Peyer's patch (tissue), 4 donors: ENCODE results near the gene ZC3HAV1L. TPM values are rescaled to one million over a fixed set of nuclear protein-coding genes. Genes with fewer than 3 reads are reported as not detected.

Experiments
- DNase-seq, 3 donors: peaks; one replicate each; pipeline ENCODE4 v3.0.0-alpha.2; 2017 to 2019
- H3K27ac ChIP-seq, 4 donors: fragments of 200-600 bp; sonication (generic); one replicate each; pipeline ENCODE4 v1.5.1; 2016 to 2019
- H3K27me3 ChIP-seq, 2 donors: fragments of 200-600 bp; sonication (generic); one replicate each; pipeline ENCODE4 v1.5.1; 2019
- H3K36me3 ChIP-seq, 3 donors: fragments of 200-600 bp; sonication (generic); one replicate each; pipeline ENCODE4 v1.5.1; 2016 to 2019
- H3K4me1 ChIP-seq, 4 donors: fragments of 200-600 bp; sonication (generic); one replicate each; pipeline ENCODE4 v1.5.1; 2016 to 2019
- H3K4me3 ChIP-seq, 4 donors: fragments of 200-600 bp; sonication (generic); 1 replicate in 3 of 4; 2 replicates in 1 of 4; pipeline ENCODE4 v1.5.1; 2016 to 2019; ENCODE audit warnings: mild to moderate bottlenecking in 1 of 4
- H3K9me3 ChIP-seq, 4 donors: fragments of 200-600 bp; sonication (generic); one replicate each; pipeline ENCODE4 v1.5.1; 2016 to 2019; ENCODE audit warnings: mild to moderate bottlenecking in 1 of 4
- POLR2A ChIP-seq, 2 donors: fragments of 450-650 bp; IDR thresholded peaks; one replicate each; pipeline ENCODE4 v1.5.1; 2017; ENCODE audit warnings: antibody characterized with exemption in 2 of 2, mild to moderate bottlenecking in 2 of 2, moderate library complexity in 2 of 2
- total RNA-seq, 4 donors: library from RNA; depleted of rRNA; stranded (reverse); fragments of >200 nt; gene quantifications; one replicate each; pipeline ENCODE4 v1.1.0, GENCODE V29; 2016
- TF ChIP-seq, protein P1 (sequence below), 6 experiments: fragments of 450-650 bp in 4 of 6; fragments of 200-600 bp in 2 of 6; sonication (generic) in 1 of 6; IDR thresholded peaks; one replicate each; pipeline ENCODE4 v1.5.1; 2017 to 2019; ENCODE audit warnings: antibody characterized with exemption in 6 of 6, mild to moderate bottlenecking in 3 of 6, moderate library complexity in 1 of 6

The ZC3HAV1L gene, protein sequence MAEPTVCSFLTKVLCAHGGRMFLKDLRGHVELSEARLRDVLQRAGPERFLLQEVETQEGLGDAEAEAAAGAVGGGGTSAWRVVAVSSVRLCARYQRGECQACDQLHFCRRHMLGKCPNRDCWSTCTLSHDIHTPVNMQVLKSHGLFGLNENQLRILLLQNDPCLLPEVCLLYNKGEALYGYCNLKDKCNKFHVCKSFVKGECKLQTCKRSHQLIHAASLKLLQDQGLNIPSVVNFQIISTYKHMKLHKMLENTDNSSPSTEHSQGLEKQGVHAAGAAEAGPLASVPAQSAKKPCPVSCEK
- 10 to 100 TPM in 3 of 4 donors, 1 to 10 TPM in 1; 7.7 to 25.6 (median 13.6) TPM for total RNA-seq

DNA sequence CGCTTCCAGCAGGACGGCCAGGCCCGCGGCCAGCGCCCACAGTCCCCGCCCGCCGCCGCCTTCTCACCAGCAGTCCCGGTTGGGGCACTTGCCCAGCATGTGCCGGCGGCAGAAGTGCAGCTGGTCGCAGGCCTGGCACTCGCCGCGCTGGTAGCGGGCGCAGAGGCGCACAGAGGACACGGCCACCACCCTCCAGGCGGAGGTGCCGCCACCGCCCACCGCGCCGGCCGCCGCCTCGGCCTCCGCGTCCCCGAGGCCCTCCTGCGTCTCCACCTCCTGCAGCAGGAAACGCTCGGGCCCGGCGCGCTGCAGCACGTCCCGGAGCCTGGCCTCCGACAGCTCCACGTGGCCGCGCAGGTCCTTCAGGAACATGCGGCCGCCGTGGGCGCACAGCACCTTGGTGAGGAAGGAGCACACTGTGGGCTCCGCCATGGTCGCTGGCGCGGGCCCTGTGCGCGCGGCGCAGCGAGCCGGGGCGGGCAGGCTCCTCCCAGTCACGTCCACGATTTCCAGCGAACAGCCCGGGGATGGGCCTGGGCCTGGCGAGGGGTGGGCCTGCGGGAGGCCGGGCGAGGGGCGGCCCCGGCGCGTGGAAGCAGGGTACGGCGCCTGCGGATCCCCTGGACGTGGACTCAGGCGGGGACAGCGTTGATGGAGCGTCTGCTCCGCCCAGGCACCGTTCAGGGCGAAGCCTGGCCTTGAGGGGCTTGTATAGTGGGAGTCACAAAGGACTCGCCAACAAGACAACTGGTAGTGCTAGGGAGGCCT is at the start of gene ZC3HAV1L:
Gene ZC3HAV1L, minus strand, starts transcription at position 457 of the 768 bp plus-strand sequence. Its CDS starts 25 bp downstream, at position 432.
- TF ChIP-seq, protein P1, sequence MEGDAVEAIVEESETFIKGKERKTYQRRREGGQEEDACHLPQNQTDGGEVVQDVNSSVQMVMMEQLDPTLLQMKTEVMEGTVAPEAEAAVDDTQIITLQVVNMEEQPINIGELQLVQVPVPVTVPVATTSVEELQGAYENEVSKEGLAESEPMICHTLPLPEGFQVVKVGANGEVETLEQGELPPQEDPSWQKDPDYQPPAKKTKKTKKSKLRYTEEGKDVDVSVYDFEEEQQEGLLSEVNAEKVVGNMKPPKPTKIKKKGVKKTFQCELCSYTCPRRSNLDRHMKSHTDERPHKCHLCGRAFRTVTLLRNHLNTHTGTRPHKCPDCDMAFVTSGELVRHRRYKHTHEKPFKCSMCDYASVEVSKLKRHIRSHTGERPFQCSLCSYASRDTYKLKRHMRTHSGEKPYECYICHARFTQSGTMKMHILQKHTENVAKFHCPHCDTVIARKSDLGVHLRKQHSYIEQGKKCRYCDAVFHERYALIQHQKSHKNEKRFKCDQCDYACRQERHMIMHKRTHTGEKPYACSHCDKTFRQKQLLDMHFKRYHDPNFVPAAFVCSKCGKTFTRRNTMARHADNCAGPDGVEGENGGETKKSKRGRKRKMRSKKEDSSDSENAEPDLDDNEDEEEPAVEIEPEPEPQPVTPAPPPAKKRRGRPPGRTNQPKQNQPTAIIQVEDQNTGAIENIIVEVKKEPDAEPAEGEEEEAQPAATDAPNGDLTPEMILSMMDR (IDR thresholded peaks at IDR 0.05), result no peak
- TF ChIP-seq POLR2A (IDR thresholded peaks at IDR 0.05), result no peak
- peaks cover 3 to 15% (median 5%) of the 10 kb centered on the region in 4 donors for H3K4me1 ChIP-seq
- H3K4me3 ChIP-seq, result peak within 1 kb of the TSS; percentile 68 to 87 (median 72)
- peak in 2 of 3 donors; percentile 60 to 69 for DNase-seq
- peak within 1 kb of the TSS; percentile 35 to 76 (median 62) for H3K27ac ChIP-seq
- no peaks in the 10 kb centered on the region for H3K27me3 ChIP-seq
- no peaks in the 10 kb centered on the region for H3K36me3 ChIP-seq
- H3K9me3 ChIP-seq, result no peaks in the 10 kb centered on the region

DNA sequence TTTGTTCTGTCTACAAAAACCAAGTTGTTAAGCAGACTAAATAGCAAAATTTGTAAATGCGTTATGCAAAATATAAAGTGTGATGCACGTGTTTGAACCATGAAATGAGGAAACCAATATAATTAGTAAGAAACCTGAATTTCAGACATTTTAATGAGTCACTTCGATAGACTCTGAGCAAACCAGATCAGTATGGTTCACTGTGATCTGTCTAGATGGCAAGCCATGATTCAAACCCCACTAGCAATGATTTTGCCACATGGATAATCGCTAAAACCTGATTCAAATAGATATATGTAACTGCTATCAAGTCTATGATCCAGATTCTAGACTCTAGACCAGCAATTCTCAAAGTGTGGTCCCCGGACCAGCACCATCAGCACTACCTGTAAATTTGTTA is 48.9 kb upstream of the ZC3HAV1L start:
- Histone ChIP-seq H3K27me3 (no peaks in the 10 kb centered on the region), H3K27ac (peak overlapping the region in 1 of 4 donors; percentile 13), H3K4me1 (no peaks in the 10 kb centered on the region), H3K4me3 (no peak overlapping the region), H3K36me3 (peaks cover 0 to 95% (median 5%) of the 10 kb centered on the region in 3 donors), H3K9me3 (no peaks in the 10 kb centered on the region)
- TF ChIP-seq, protein P1 (IDR thresholded peaks at IDR 0.05), result no peak
- no peak for TF ChIP-seq POLR2A (IDR thresholded peaks at IDR 0.05)
- DNase-seq, result no peak

DNA sequence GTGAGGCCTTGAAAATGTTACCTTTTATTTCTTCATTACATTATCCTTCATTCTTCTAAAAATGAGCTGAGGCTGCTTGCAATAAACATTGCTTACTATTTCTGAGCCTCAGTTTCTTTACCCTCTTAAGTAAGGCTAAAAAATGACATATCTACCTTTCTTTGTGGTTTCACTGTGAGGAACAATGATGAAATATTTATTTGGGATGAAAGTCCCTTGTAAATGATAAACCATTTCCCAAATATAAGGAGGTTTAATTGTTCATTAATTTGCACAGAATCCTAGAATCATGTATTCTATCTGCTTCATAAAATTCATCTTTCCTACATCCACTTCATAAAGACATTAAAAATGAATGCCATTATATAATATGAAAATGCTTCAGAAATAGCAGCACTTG is 45.7 kb upstream of the ZC3HAV1L start:
- no peaks in the 10 kb centered on the region for H3K27me3 ChIP-seq
- H3K4me3 ChIP-seq, result no peak overlapping the region
- H3K9me3 ChIP-seq, result no peaks in the 10 kb centered on the region
- TF ChIP-seq, protein P1 (IDR thresholded peaks at IDR 0.05), result no peak
- no peak for TF ChIP-seq POLR2A (IDR thresholded peaks at IDR 0.05)
- H3K4me1 ChIP-seq, result no peaks in the 10 kb centered on the region
- DNase-seq, result no peak
- H3K36me3 ChIP-seq, result peaks cover 0 to 98% (median 5%) of the 10 kb centered on the region in 3 donors
- no peak overlapping the region for H3K27ac ChIP-seq

DNA sequence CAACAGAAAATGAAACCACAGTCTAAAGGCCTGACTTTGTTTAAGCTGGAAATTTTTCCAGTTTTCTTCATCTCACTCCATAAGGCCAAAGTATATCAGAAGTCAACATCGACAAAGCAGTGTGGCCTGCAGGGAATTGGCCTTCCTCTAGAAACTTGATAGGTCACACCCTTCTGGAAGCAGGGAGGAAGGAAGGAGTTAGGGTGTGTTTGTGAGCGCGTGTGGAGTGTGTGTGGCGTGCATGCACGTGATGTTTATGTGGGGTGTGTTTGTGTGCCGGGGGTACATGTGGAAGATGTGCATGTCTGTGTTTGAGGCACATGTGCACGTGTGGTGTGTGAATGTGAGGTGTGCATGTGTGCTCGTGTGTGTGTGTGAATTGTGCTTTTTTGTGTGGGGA is 45.1 kb upstream of the ZC3HAV1L start:
- Histone ChIP-seq H3K27me3 (no peaks in the 10 kb centered on the region), H3K4me3 (no peak overlapping the region), H3K9me3 (no peaks in the 10 kb centered on the region), H3K36me3 (peaks cover 0 to 98% (median 5%) of the 10 kb centered on the region in 3 donors), H3K27ac (no peak overlapping the region), H3K4me1 (no peaks in the 10 kb centered on the region)
- no peak for DNase-seq
- no peak for TF ChIP-seq POLR2A (IDR thresholded peaks at IDR 0.05)
- TF ChIP-seq, protein P1 (IDR thresholded peaks at IDR 0.05), result no peak

DNA sequence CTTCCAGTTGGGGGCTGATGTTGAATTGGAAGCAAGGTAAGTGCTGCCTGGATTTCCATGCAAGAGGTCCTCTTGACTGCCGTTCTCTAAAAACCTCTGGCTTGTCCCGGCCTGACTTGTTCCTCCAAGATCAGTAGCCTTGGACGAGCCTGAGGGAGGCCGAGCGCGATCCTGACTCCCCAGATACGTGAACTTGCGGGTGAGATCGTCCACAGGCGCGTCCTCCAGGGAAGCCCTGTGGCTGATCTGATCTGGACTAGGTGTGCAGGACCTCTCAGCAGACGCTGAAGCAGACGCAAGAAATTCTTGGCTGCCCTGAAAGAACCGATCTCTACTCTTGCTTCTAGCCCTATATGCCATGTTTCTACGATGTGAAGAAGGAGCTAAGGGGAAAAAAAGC is 44.0 kb upstream of the ZC3HAV1L start:
- Histone ChIP-seq H3K4me3 (no peak overlapping the region), H3K9me3 (no peaks in the 10 kb centered on the region), H3K4me1 (no peaks in the 10 kb centered on the region), H3K36me3 (peaks cover 0 to 96% (median 5%) of the 10 kb centered on the region in 3 donors), H3K27ac (no peak overlapping the region), H3K27me3 (no peaks in the 10 kb centered on the region)
- TF ChIP-seq POLR2A (IDR thresholded peaks at IDR 0.05), result no peak
- TF ChIP-seq, protein P1 (IDR thresholded peaks at IDR 0.05), result no peak
- DNase-seq, result no peak
